DOHH2 (cell line): Measurements from ENCODE around the gene RAD1.

Experiments
- H3F3A ChIP-seq: fragments of 200-600 bp; sonication (generic), shearing (Covaris generic); 2 replicates; pipeline ENCODE4 v1.6.0; 2016; ENCODE audit warnings: antibody characterized with exemption, mild to moderate bottlenecking; ENCODE audit not compliant: control insufficient read depth, insufficient read depth
- H3K27ac ChIP-seq: fragments of 200-600 bp; sonication (generic); 2 replicates; pipeline ENCODE4 v1.5.1; 2014; ENCODE audit warnings: low read depth, mild to moderate bottlenecking, low read length, moderate library complexity
- H3K27me3 ChIP-seq: fragments of 200-600 bp; sonication (generic); 2 replicates; pipeline ENCODE4 v1.6.1; 2014; ENCODE audit warnings: mild to moderate bottlenecking, low read length, mixed read lengths; ENCODE audit not compliant: control insufficient read depth
- H3K36me3 ChIP-seq: fragments of 200-600 bp; sonication (generic); 2 replicates; pipeline ENCODE4 v1.6.1; 2014; ENCODE audit warnings: mild to moderate bottlenecking, low read length, moderate library complexity, mixed read lengths; ENCODE audit not compliant: control insufficient read depth
- H3K4me1 ChIP-seq: fragments of 200-600 bp; sonication (generic); 2 replicates; pipeline ENCODE4 v1.6.1; 2014; ENCODE audit warnings: mild to moderate bottlenecking, low read length, mixed read lengths; ENCODE audit not compliant: control insufficient read depth
- H3K4me2 ChIP-seq: fragments of 200-600 bp; sonication (generic); 2 replicates; pipeline ENCODE4 v1.6.0; 2014; ENCODE audit warnings: mild to moderate bottlenecking, low read length, moderate library complexity
- H3K4me3 ChIP-seq: fragments of 200-600 bp; sonication (generic); 2 replicates; pipeline ENCODE4 v1.5.1; 2014; ENCODE audit warnings: mild to moderate bottlenecking, low read length, mixed read lengths
- H3K79me2 ChIP-seq: fragments of 200-600 bp; sonication (generic); 2 replicates; pipeline ENCODE4 v1.6.1; 2014; ENCODE audit warnings: mild to moderate bottlenecking, low read length, mixed read lengths; ENCODE audit not compliant: control insufficient read depth
- H3K9me2 ChIP-seq: fragments of 200-600 bp; sonication (generic); replicated peaks from 2 replicates; pipeline ENCODE4 v1.6.1; 2014; ENCODE audit warnings: mild to moderate bottlenecking, low read length, mixed read lengths; ENCODE audit not compliant: control insufficient read depth
- H3K9me3 ChIP-seq: fragments of 200-600 bp; sonication (generic); 2 replicates; pipeline ENCODE4 v1.6.1; 2014; ENCODE audit warnings: antibody characterized with exemption, low read length, mixed read lengths; ENCODE audit not compliant: control insufficient read depth, insufficient read depth
- H4K20me1 ChIP-seq: fragments of 200-600 bp; sonication (generic); 2 replicates; pipeline ENCODE4 v1.6.0; 2014; ENCODE audit warnings: low read depth, mild to moderate bottlenecking, antibody characterized with exemption, low read length, moderate library complexity; ENCODE audit not compliant: control insufficient read depth, insufficient read depth
- EZH2phosphoT487 ChIP-seq: fragments of 200-600 bp; sonication (generic); IDR thresholded peaks from 2 replicates; pipeline ENCODE4 v1.6.1; 2017; ENCODE audit warnings: borderline replicate concordance, mild to moderate bottlenecking, antibody characterized with exemption, low read length, moderate library complexity, mixed read lengths
- TF ChIP-seq, protein P1 (sequence below): fragments of 200-600 bp; sonication (generic); IDR thresholded peaks from one replicate; pipeline ENCODE4 v1.5.1; 2014; ENCODE audit warnings: antibody characterized with exemption, mild to moderate bottlenecking, low read depth, low read length; ENCODE audit not compliant: poor library complexity, severe bottlenecking

Gene RAD1

DNA sequence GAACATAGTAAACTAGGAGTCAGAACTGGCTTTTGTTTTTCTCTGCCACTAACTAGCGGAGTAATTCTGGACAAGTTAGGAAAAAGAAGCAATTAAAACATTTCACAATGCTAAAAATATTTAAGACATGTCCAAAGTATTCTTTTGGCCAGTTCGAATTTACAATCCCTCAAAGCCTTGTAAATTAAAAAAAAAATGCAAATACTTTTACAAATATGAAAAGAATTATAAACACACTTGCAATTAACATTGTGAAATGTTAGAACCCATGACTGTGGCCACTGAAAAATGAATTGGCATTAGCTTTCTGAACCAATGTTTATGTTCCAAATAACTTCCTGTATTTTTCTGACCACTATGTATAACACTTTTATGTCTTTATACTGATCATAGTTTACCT lies 2.2 kb downstream of the RAD1 start:
- Histone ChIP-seq H3K27me3 (no peaks in the 10 kb centered on the region), H3K9me2 (no peaks in the 10 kb centered on the region), H3K36me3 (peaks cover 92% of the 10 kb centered on the region), H3K4me1 (peaks cover 24% of the 10 kb centered on the region), H3K9me3 (no peaks in the 10 kb centered on the region), H3F3A (0 out of 2 replicates have a peak, but pooled peaks cover 3% of the 10 kb centered on the region), H3K4me2 (peak overlapping the region; percentile 87), H3K79me2 (peaks cover 86% of the 10 kb centered on the region), H3K27ac (no peak overlapping the region), H3K4me3 (peak overlapping the region; percentile 85), H4K20me1 (no peaks in the 10 kb centered on the region; the same call in 1 of the 2 replicates)
- TF ChIP-seq, protein P1, sequence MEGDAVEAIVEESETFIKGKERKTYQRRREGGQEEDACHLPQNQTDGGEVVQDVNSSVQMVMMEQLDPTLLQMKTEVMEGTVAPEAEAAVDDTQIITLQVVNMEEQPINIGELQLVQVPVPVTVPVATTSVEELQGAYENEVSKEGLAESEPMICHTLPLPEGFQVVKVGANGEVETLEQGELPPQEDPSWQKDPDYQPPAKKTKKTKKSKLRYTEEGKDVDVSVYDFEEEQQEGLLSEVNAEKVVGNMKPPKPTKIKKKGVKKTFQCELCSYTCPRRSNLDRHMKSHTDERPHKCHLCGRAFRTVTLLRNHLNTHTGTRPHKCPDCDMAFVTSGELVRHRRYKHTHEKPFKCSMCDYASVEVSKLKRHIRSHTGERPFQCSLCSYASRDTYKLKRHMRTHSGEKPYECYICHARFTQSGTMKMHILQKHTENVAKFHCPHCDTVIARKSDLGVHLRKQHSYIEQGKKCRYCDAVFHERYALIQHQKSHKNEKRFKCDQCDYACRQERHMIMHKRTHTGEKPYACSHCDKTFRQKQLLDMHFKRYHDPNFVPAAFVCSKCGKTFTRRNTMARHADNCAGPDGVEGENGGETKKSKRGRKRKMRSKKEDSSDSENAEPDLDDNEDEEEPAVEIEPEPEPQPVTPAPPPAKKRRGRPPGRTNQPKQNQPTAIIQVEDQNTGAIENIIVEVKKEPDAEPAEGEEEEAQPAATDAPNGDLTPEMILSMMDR: no peak
- TF ChIP-seq EZH2phosphoT487: no peak

DNA sequence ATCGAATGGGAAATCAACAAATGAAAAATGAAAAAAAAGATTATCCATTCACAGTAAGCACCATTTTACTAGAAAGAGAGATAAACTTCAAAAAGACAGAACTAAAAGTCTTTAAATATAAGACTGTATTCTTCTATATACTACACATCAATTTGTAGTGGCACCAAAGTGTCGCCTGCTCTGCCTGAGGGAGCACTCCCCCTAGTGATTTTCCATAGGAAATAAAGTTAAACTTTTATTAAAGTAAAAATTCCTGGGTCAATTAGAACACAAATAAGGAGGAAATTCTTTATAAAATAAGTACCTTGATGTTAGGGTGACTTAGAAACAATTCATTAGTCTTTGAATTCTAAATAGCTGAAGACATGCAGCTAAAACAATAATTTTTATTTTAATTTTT lies 9.7 kb downstream of the RAD1 start:
- Histone ChIP-seq H3K9me2 (no peaks in the 10 kb centered on the region), H4K20me1 (no peaks in the 10 kb centered on the region), H3K79me2 (peaks cover 12% of the 10 kb centered on the region), H3K4me1 (no peaks in the 10 kb centered on the region), H3K36me3 (peaks cover 61% of the 10 kb centered on the region), H3K27me3 (no peaks in the 10 kb centered on the region), H3K4me2 (no peak overlapping the region), H3F3A (peaks cover 6% of the 10 kb centered on the region; the same call in 1 of the 2 replicates), H3K9me3 (no peaks in the 10 kb centered on the region), H3K4me3 (no peak overlapping the region), H3K27ac (no peak overlapping the region)
- TF ChIP-seq EZH2phosphoT487: no peak
- TF ChIP-seq, protein P1: no peak

- Histone ChIP-seq H3F3A (peaks cover 15% of the 10 kb centered on the region; the same call in 1 of the 2 replicates), H3K27me3 (no peaks in the 10 kb centered on the region), H3K79me2 (no peaks in the 10 kb centered on the region), H3K36me3 (peaks cover 38% of the 10 kb centered on the region), H3K4me2 (no peak overlapping the region), H3K4me1 (no peaks in the 10 kb centered on the region), H3K9me3 (no peaks in the 10 kb centered on the region), H3K27ac (no peak overlapping the region), H3K9me2 (no peaks in the 10 kb centered on the region), H4K20me1 (no peaks in the 10 kb centered on the region), H3K4me3 (no peak overlapping the region)
- TF ChIP-seq, protein P1: no peak
- no peak for TF ChIP-seq EZH2phosphoT487
These were observed 12.0 kb downstream of the RAD1 start for GRCh38 chr5:34903260-34903659.

GRCh38 chr5:34900652-34901051 lies 14.7 kb downstream of the RAD1 start:
- H3K36me3 ChIP-seq: peaks cover 21% of the 10 kb centered on the region; the same call in 1 of the 2 replicates
- H3K79me2 ChIP-seq: no peaks in the 10 kb centered on the region
- H3K4me1 ChIP-seq: no peaks in the 10 kb centered on the region
- no peak overlapping the region for H3K4me3 ChIP-seq
- H3F3A ChIP-seq: peaks cover 15% of the 10 kb centered on the region; the same call in 1 of the 2 replicates
- H4K20me1 ChIP-seq: no peaks in the 10 kb centered on the region
- H3K27me3 ChIP-seq: no peaks in the 10 kb centered on the region
- no peaks in the 10 kb centered on the region for H3K9me3 ChIP-seq
- H3K9me2 ChIP-seq: no peaks in the 10 kb centered on the region
- TF ChIP-seq EZH2phosphoT487: no peak
- TF ChIP-seq, protein P1: no peak
- no peak overlapping the region for H3K27ac ChIP-seq
- no peak overlapping the region for H3K4me2 ChIP-seq
